A549 (cell line): Measurements from ENCODE around the gene DIP2C.

ENCODE experiments used
- PHF8 ChIP-seq: fragments of 200-600 bp; sonication (generic); IDR thresholded peaks from 2 replicates; pipeline ENCODE4 v1.6.1; 2016; ENCODE audit warnings: low read depth, mild to moderate bottlenecking, antibody characterized with exemption, moderate library complexity, borderline replicate concordance
- POLR2A ChIP-seq: IDR thresholded peaks from 2 replicates; pipeline ENCODE4 v1.6.1; 2012; ENCODE audit warnings: mild to moderate bottlenecking, low read length
- RAD21 ChIP-seq, 2 experiments: fragments of >200 bp in 1 of 2; sonication (Bioruptor Twin) in 1 of 2; formaldehyde crosslinking in 1 of 2; IDR thresholded peaks in 1 of 2; conservative IDR thresholded peaks in 1 of 2; 2 replicates in 1 of 2; 3 replicates in 1 of 2; pipeline ENCODE4 v1.6.1; 2012 to 2018; ENCODE audit warnings: inconsistent platforms in 1 of 2
- RFX5 ChIP-seq: fragments of 450-650 bp; IDR thresholded peaks from 2 replicates; pipeline ENCODE4 v1.7.1; 2014; ENCODE audit warnings: antibody characterized with exemption, mild to moderate bottlenecking, moderate library complexity
- RNF2 ChIP-seq: fragments of 200-600 bp; sonication (generic); IDR thresholded peaks from 2 replicates; pipeline ENCODE4 v1.6.1; 2016; ENCODE audit warnings: low read depth, mild to moderate bottlenecking, antibody characterized with exemption, moderate library complexity, borderline replicate concordance
- ZFP36 ChIP-seq: fragments of 450-650 bp; IDR thresholded peaks from 2 replicates; pipeline ENCODE4 v1.6.1; 2014; ENCODE audit warnings: borderline replicate concordance; ENCODE audit not compliant: partially characterized antibody
- ZNF302 ChIP-seq: fragments of 250-450 bp; sonication (Bioruptor Pico); IDR thresholded peaks from 2 replicates; pipeline ENCODE4 v1.9.0; 2021; ENCODE audit warnings: inconsistent platforms, mild to moderate bottlenecking, moderate library complexity
- TF ChIP-seq, protein P1 (sequence below): fragments of >200 bp; sonication (Bioruptor Twin); formaldehyde crosslinking; IDR thresholded peaks from 3 replicates; pipeline ENCODE4 v1.5.1; 2016

DNA sequence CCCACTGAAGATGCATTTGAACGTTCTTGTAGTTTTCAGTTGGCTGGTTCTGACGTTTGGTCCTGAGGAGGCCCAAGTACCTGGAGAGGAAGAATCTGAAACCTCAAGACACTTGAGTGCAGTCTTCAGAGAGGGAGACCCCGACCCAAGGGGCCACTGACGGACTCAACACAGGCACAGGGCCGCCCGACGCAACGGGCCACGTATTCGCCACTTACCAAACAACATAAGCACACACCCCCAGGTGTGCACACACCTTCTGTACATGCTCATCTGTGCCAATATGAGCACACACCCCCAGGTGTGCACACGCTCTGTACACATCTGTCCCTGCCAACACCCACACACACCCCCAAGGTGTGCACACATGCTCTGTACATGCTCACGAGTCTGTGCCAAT is 68.5 kb downstream of the DIP2C start:
- TF ChIP-seq, protein P1, sequence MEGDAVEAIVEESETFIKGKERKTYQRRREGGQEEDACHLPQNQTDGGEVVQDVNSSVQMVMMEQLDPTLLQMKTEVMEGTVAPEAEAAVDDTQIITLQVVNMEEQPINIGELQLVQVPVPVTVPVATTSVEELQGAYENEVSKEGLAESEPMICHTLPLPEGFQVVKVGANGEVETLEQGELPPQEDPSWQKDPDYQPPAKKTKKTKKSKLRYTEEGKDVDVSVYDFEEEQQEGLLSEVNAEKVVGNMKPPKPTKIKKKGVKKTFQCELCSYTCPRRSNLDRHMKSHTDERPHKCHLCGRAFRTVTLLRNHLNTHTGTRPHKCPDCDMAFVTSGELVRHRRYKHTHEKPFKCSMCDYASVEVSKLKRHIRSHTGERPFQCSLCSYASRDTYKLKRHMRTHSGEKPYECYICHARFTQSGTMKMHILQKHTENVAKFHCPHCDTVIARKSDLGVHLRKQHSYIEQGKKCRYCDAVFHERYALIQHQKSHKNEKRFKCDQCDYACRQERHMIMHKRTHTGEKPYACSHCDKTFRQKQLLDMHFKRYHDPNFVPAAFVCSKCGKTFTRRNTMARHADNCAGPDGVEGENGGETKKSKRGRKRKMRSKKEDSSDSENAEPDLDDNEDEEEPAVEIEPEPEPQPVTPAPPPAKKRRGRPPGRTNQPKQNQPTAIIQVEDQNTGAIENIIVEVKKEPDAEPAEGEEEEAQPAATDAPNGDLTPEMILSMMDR, result no peak
- TF ChIP-seq POLR2A, result no peak
- no peak for TF ChIP-seq PHF8
- TF ChIP-seq RNF2, result no peak
- TF ChIP-seq RFX5, result no peak
- no peak for TF ChIP-seq ZFP36
- TF ChIP-seq RAD21 (conservative IDR thresholded peaks at IDR 0.05 in 1 of 2, IDR thresholded peaks at IDR 0.05 in 1 of 2), result no peak
- TF ChIP-seq ZNF302 (CRISPR knock-in tag), result no peak
